SK-N-SH treated with all-trans-retinoic acid at 6 μM for 48 hours (cell line): Measurements from ENCODE around the gene RAB31.

Experiments used
- ZFP3 ChIP-seq: fragments of 250-450 bp; sonication (Bioruptor Pico); IDR thresholded peaks from 2 replicates; pipeline ENCODE4 v1.5.0; 2020; ENCODE audit warnings: mild to moderate bottlenecking, moderate library complexity
- TF ChIP-seq, protein P1 (sequence below): fragments of 250-450 bp; sonication (Bioruptor Pico); IDR thresholded peaks from 2 replicates; pipeline ENCODE4 v1.5.1; 2020; ENCODE audit warnings: low read depth, mild to moderate bottlenecking, moderate library complexity
- TF ChIP-seq, protein P2 (sequence below): fragments of 250-450 bp; sonication (Bioruptor Pico); IDR thresholded peaks from 2 replicates; pipeline ENCODE4 v1.8.0; 2020; ENCODE audit warnings: mild to moderate bottlenecking, moderate library complexity, borderline replicate concordance

GRCh38 chr18:9772847-9773677, 65.0 kb downstream of the RAB31 start:
- TF ChIP-seq ZFP3 (CRISPR knock-in tag), result no peak
- TF ChIP-seq, protein P1, sequence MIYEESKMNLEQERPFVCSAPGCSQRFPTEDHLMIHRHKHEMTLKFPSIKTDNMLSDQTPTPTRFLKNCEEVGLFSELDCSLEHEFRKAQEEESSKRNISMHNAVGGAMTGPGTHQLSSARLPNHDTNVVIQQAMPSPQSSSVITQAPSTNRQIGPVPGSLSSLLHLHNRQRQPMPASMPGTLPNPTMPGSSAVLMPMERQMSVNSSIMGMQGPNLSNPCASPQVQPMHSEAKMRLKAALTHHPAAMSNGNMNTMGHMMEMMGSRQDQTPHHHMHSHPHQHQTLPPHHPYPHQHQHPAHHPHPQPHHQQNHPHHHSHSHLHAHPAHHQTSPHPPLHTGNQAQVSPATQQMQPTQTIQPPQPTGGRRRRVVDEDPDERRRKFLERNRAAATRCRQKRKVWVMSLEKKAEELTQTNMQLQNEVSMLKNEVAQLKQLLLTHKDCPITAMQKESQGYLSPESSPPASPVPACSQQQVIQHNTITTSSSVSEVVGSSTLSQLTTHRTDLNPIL (CRISPR knock-in tag), result no peak
- TF ChIP-seq, protein P2, sequence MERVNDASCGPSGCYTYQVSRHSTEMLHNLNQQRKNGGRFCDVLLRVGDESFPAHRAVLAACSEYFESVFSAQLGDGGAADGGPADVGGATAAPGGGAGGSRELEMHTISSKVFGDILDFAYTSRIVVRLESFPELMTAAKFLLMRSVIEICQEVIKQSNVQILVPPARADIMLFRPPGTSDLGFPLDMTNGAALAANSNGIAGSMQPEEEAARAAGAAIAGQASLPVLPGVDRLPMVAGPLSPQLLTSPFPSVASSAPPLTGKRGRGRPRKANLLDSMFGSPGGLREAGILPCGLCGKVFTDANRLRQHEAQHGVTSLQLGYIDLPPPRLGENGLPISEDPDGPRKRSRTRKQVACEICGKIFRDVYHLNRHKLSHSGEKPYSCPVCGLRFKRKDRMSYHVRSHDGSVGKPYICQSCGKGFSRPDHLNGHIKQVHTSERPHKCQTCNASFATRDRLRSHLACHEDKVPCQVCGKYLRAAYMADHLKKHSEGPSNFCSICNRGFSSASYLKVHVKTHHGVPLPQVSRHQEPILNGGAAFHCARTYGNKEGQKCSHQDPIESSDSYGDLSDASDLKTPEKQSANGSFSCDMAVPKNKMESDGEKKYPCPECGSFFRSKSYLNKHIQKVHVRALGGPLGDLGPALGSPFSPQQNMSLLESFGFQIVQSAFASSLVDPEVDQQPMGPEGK (CRISPR knock-in tag), result no peak
